Smooth muscle cell (in vitro differentiated cells): Measurements from ENCODE around the gene MISP. TPM values are rescaled to one million over a fixed set of nuclear protein-coding genes. Genes with fewer than 3 reads are reported as not detected.

Source experiments
- DNase-seq: peaks from one replicate; lab custom pipeline; 2025; ENCODE audit not compliant: unreplicated experiment; lab: John Stamatoyannopoulos, UW
- H2AFZ ChIP-seq: fragments of 200-600 bp; sonication (generic); 2 replicates; pipeline ENCODE4 v1.6.0; 2016; ENCODE audit warnings: antibody characterized with exemption, low read depth, mild to moderate bottlenecking
- H3F3A ChIP-seq: fragments of 200-600 bp; sonication (generic); 2 replicates; pipeline ENCODE4 v1.6.0; 2017; ENCODE audit warnings: antibody characterized with exemption, low read depth
- H3K27ac ChIP-seq: fragments of 200-600 bp; sonication (generic); 2 replicates; pipeline ENCODE4 v1.5.1; 2016; ENCODE audit warnings: low read depth, mild to moderate bottlenecking
- H3K27me3 ChIP-seq: fragments of 200-600 bp; sonication (generic); 2 replicates; pipeline ENCODE4 v1.6.1; 2016; ENCODE audit warnings: low read depth, mild to moderate bottlenecking
- H3K36me3 ChIP-seq: fragments of 200-600 bp; sonication (generic); 2 replicates; pipeline ENCODE4 v1.5.1; 2016; ENCODE audit warnings: low read depth
- H3K4me1 ChIP-seq: fragments of 200-600 bp; sonication (generic); 2 replicates; pipeline ENCODE4 v1.5.1; 2016; ENCODE audit warnings: low read depth
- H3K4me2 ChIP-seq: fragments of 200-600 bp; sonication (generic); 2 replicates; pipeline ENCODE4 v1.6.0; 2016; ENCODE audit warnings: mild to moderate bottlenecking
- H3K4me3 ChIP-seq: fragments of 200-600 bp; sonication (generic); 2 replicates; pipeline ENCODE4 v1.5.1; 2016; ENCODE audit warnings: mild to moderate bottlenecking
- H3K79me2 ChIP-seq: fragments of 200-600 bp; sonication (generic); 2 replicates; pipeline ENCODE4 v1.6.0; 2016; ENCODE audit warnings: low read depth, mild to moderate bottlenecking
- H3K9ac ChIP-seq: fragments of 200-600 bp; sonication (generic); 2 replicates; pipeline ENCODE4 v1.6.0; 2016; ENCODE audit warnings: low read depth
- H3K9me3 ChIP-seq: fragments of 200-600 bp; sonication (generic); replicated peaks from 2 replicates; pipeline ENCODE4 v1.5.1; 2016; ENCODE audit warnings: low read depth
- H4K20me1 ChIP-seq: fragments of 200-600 bp; sonication (generic); 2 replicates; pipeline ENCODE4 v1.6.0; 2016; ENCODE audit warnings: low read depth
- CTCF ChIP-seq: fragments of 200-600 bp; sonication (generic); IDR thresholded peaks from 2 replicates; pipeline ENCODE4 v1.5.1; 2017; ENCODE audit warnings: borderline replicate concordance, mild to moderate bottlenecking, antibody characterized with exemption; ENCODE audit not compliant: insufficient read depth, poor library complexity, severe bottlenecking
- WGBS: methylation state at CpG from one replicate; pipeline ENCODE4 v1.1.7; 2016; ENCODE audit warnings: low lambda C conversion rate; 5-methylcytosine and 5-hydroxymethylcytosine counted together
- polyA plus RNA-seq: library from polyadenylated mRNA; unstranded; fragments of >200 nt; fragmentation: Nextera tagmentation; extraction: Ambion mirVana; gene quantifications from 2 replicates; pipeline ENCODE4 v1.2.1, GENCODE V29; 2016
- total RNA-seq: library from RNA; depleted of rRNA; stranded (reverse); fragments of >200 nt; gene quantifications from 2 replicates; pipeline ENCODE4 v1.2.3, GENCODE V29; 2014

MISP gene
- total and polyA plus RNA-seq, 2 experiments from 2014 or later = 1.2 to 1.7 TPM

GRCh38 chr19:791007-791566 is 40.2 kb downstream of the MISP start:
- no peak overlapping the region for H3K4me3 ChIP-seq
- DNase-seq = no peak
- H3K4me2 ChIP-seq = no peak overlapping the region
- no peaks in the 10 kb centered on the region for H4K20me1 ChIP-seq
- no peaks in the 10 kb centered on the region for H3K9me3 ChIP-seq
- no peaks in the 10 kb centered on the region for H3K27me3 ChIP-seq
- H3K27ac ChIP-seq = no peak overlapping the region
- no peaks in the 10 kb centered on the region for H3K36me3 ChIP-seq
- no peaks in the 10 kb centered on the region for H3F3A ChIP-seq
- TF ChIP-seq CTCF = no peak
- peaks cover 13% of the 10 kb centered on the region for H3K4me1 ChIP-seq
- H3K9ac ChIP-seq = no peak overlapping the region
- WGBS = 92% methylated on average over 26 of the region's 26 CpGs
- H3K79me2 ChIP-seq = no peaks in the 10 kb centered on the region
- no peak overlapping the region for H2AFZ ChIP-seq

GRCh38 chr19:791567-792305 is 40.8 kb downstream of the MISP start:
- WGBS = 81% methylated on average over 2 of the region's 8 CpGs
- DNase-seq = no peak
- Histone ChIP-seq H3F3A (no peaks in the 10 kb centered on the region), H3K4me1 (peaks cover 18% of the 10 kb centered on the region), H3K9ac (no peak overlapping the region), H3K36me3 (no peaks in the 10 kb centered on the region), H2AFZ (no peak overlapping the region), H3K79me2 (no peaks in the 10 kb centered on the region), H3K27ac (no peak overlapping the region), H3K4me2 (no peak overlapping the region), H3K27me3 (no peaks in the 10 kb centered on the region), H3K9me3 (no peaks in the 10 kb centered on the region), H4K20me1 (no peaks in the 10 kb centered on the region), H3K4me3 (no peak overlapping the region)
- no peak for TF ChIP-seq CTCF

GRCh38 chr19:792306-792885 is 41.5 kb downstream of the MISP start:
- H3K27ac ChIP-seq = no peak overlapping the region
- no peaks in the 10 kb centered on the region for H3K9me3 ChIP-seq
- H3K27me3 ChIP-seq = no peaks in the 10 kb centered on the region
- no peaks in the 10 kb centered on the region for H3F3A ChIP-seq
- DNase-seq = no peak
- peaks cover 18% of the 10 kb centered on the region for H3K4me1 ChIP-seq
- H3K9ac ChIP-seq = no peak overlapping the region
- no peak overlapping the region for H2AFZ ChIP-seq
- no peak overlapping the region for H3K4me2 ChIP-seq
- no peaks in the 10 kb centered on the region for H3K36me3 ChIP-seq
- no peaks in the 10 kb centered on the region for H4K20me1 ChIP-seq
- no peak for TF ChIP-seq CTCF
- H3K79me2 ChIP-seq = no peaks in the 10 kb centered on the region
- 77% methylated on average over 16 of the region's 16 CpGs for WGBS
- no peak overlapping the region for H3K4me3 ChIP-seq
